HG03442 (cell line): ENCODE data around the gene ANKRD65.
A peak's percentile ranks its signal among the peaks of the same experiment; 100 is the strongest.
"Not testable (repeated sequence)": the region's sequence is repeated elsewhere in the genome, so short reads cannot be mapped to it uniquely, and the experiment has no call there.

Experiments used
- ATAC-seq: cut with Tn5 transposase; IDR thresholded peaks from one replicate; pipeline ENCODE4 v1.9.1; 2021; ENCODE audit warnings: mild to moderate bottlenecking, moderate library complexity; ENCODE audit not compliant: unreplicated experiment

Gene ANKRD65

GRCh38 chr1:1399187-1399871 lies 21.7 kb downstream of the ANKRD65 start, which contains the start of gene CCNL2:
Gene CCNL2 (minus strand): TSS chr1:1399335. CDS start chr1:1399306, 29 bp downstream.
- ATAC-seq = peak; percentile 86

- ATAC-seq = peak; percentile 12
Observed at GRCh38 chr1:1398677-1399186, 22.3 kb downstream of the ANKRD65 start.

GRCh38 chr1:1397839-1398523 lies 23.1 kb downstream of the ANKRD65 start:
- ATAC-seq = no peak

GRCh38 chr1:1395166-1395565 lies 25.9 kb downstream of the ANKRD65 start:
- no peak for ATAC-seq

GRCh38 chr1:1394116-1394515 lies 27.0 kb downstream of the ANKRD65 start:
- no peak for ATAC-seq

- no peak for ATAC-seq
Observed at GRCh38 chr1:1393428-1393827, 27.6 kb downstream of the ANKRD65 start.

- no peak for ATAC-seq
Observed at GRCh38 chr1:1393014-1393413, 28.1 kb downstream of the ANKRD65 start.

- ATAC-seq = no peak
Observed at GRCh38 chr1:1391225-1391624, 29.9 kb downstream of the ANKRD65 start.

- ATAC-seq = no peak
Observed at GRCh38 chr1:1390675-1391074, 30.4 kb downstream of the ANKRD65 start.

GRCh38 chr1:1388078-1388472 lies 33.0 kb downstream of the ANKRD65 start:
- ATAC-seq = no peak

GRCh38 chr1:1387098-1388077 lies 33.7 kb downstream of the ANKRD65 start:
- ATAC-seq = no peak

GRCh38 chr1:1385931-1386330 lies 35.1 kb downstream of the ANKRD65 start:
- ATAC-seq = no peak

GRCh38 chr1:1385339-1385738 lies 35.7 kb downstream of the ANKRD65 start:
- not testable (repeated sequence) for ATAC-seq

GRCh38 chr1:1381294-1381693 lies 39.8 kb downstream of the ANKRD65 start:
- no peak for ATAC-seq

GRCh38 chr1:1380860-1381259 lies 40.2 kb downstream of the ANKRD65 start:
- ATAC-seq = no peak

GRCh38 chr1:1377540-1378205 lies 43.4 kb downstream of the ANKRD65 start:
- ATAC-seq = no peak

GRCh38 chr1:1376551-1377226 lies 44.4 kb downstream of the ANKRD65 start:
- no peak for ATAC-seq

- ATAC-seq = peak; percentile 87
Observed at GRCh38 chr1:1374929-1375662, 46.0 kb downstream of the ANKRD65 start, which contains the start of gene AURKAIP1. Gene AURKAIP1 (minus strand): TSS chr1:1375207. CDS start chr1:1374756, 451 bp downstream.

- peak; percentile 3 for ATAC-seq
Observed at GRCh38 chr1:1374589-1374928, 46.5 kb downstream of the ANKRD65 start.
